Sigmoid colon (tissue), 4 donors: Measurements from ENCODE around the gene RALGDS.

Source experiments
- POLR2A ChIP-seq, 2 donors: fragments of 450-650 bp; IDR thresholded peaks; one replicate each; pipeline ENCODE4 v1.6.1; 2016; ENCODE audit warnings: antibody characterized with exemption in 2 of 2, mild to moderate bottlenecking in 2 of 2, moderate library complexity in 2 of 2
- POLR2AphosphoS5 ChIP-seq, 4 donors: sonication (generic); formaldehyde crosslinking; IDR thresholded peaks; one replicate each; pipeline ENCODE4 v1.6.1; 2017; ENCODE audit warnings: antibody characterized with exemption in 4 of 4

DNA sequence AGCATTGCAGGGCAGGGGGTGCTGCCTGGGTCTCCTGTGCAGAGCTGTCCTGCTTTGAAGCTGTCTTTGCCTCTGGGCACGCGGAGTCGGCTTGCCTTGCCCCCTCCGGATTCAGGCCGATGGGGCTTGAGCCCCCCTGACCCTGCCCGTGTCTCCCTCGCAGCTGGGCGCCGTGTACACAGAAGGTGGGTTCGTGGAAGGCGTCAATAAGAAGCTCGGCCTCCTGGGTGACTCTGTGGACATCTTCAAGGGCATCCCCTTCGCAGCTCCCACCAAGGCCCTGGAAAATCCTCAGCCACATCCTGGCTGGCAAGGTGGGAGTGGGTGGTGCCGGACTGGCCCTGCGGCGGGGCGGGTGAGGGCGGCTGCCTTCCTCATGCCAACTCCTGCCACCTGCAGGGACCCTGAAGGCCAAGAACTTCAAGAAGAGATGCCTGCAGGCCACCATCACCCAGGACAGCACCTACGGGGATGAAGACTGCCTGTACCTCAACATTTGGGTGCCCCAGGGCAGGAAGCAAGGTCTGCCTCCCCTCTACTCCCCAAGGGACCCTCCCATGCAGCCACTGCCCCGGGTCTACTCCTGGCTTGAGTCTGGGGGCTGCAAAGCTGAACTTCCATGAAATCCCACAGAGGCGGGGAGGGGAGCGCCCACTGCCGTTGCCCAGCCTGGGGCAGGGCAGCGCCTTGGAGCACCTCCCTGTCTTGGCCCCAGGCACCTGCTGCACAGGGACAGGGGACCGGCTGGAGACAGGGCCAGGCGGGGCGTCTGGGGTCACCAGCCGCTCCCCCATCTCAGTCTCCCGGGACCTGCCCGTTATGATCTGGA lies 56.6 kb downstream of the RALGDS start:
- TF ChIP-seq POLR2A (IDR thresholded peaks at IDR 0.05) (no peak), POLR2AphosphoS5 (IDR thresholded peaks at IDR 0.05) (no peak)
